ENCODE measurements around the gene NXT2.
A peak's percentile ranks its signal among the peaks of the same experiment; 100 is the strongest.
"Not testable (repeated sequence)": the region's sequence is repeated elsewhere in the genome, so short reads cannot be mapped to it uniquely, and the experiment has no call there.

The NXT2 gene

GRCh38 chrX:109511113-109511512, 25.5 kb upstream of the NXT2 start:
- no peak for TF ChIP-seq CTCF (IDR thresholded peaks at IDR 0.05; ENCODE audit: insufficient read depth, low read depth, low read length, missing control alignments)
- H3K4me3 ChIP-seq (ENCODE audit: low read depth, low read length): no peak overlapping the region
- no peak for DNase-seq (ENCODE audit: low read depth)

GRCh38 chrX:109519001-109519400, 17.6 kb upstream of the NXT2 start:
- TF ChIP-seq CTCF (IDR thresholded peaks at IDR 0.05; ENCODE audit: insufficient read depth, low read depth, low read length, missing control alignments): no peak
- no peak overlapping the region for H3K4me3 ChIP-seq (ENCODE audit: low read depth, low read length)
- no peak for DNase-seq (ENCODE audit: low read depth)

- H3K4me3 ChIP-seq (ENCODE audit: low read depth, low read length): no peak overlapping the region
- DNase-seq (ENCODE audit: low read depth): peak; percentile 21
- TF ChIP-seq CTCF (IDR thresholded peaks at IDR 0.05; ENCODE audit: insufficient read depth, low read depth, low read length, missing control alignments): no peak
These were observed 3.6 kb upstream of the NXT2 start for GRCh38 chrX:109533005-109533404.

- TF ChIP-seq CTCF (IDR thresholded peaks at IDR 0.05; ENCODE audit: insufficient read depth, low read depth, low read length, missing control alignments): no peak
- no peak overlapping the region for H3K4me3 ChIP-seq (ENCODE audit: low read depth, low read length)
- DNase-seq (ENCODE audit: low read depth): no peak
These were observed 3.0 kb upstream of the NXT2 start for GRCh38 chrX:109533631-109534030.

- H3K4me3 ChIP-seq (ENCODE audit: low read depth, low read length): no peak overlapping the region
- no peak for TF ChIP-seq CTCF (IDR thresholded peaks at IDR 0.05; ENCODE audit: insufficient read depth, low read depth, low read length, missing control alignments)
- no peak for DNase-seq (ENCODE audit: low read depth)
These were observed 1.7 kb upstream of the NXT2 start for GRCh38 chrX:109534933-109535332.

- no peak overlapping the region for H3K4me3 ChIP-seq (ENCODE audit: low read depth, low read length)
- DNase-seq (ENCODE audit: low read depth): no peak
- TF ChIP-seq CTCF (IDR thresholded peaks at IDR 0.05; ENCODE audit: insufficient read depth, low read depth, low read length, missing control alignments): no peak
These were observed 1.1 kb upstream of the NXT2 start for GRCh38 chrX:109535578-109535977.

GRCh38 chrX:109537324-109537665, 651 bp downstream of the NXT2 start:
- peak overlapping the region; percentile 80 for H3K4me3 ChIP-seq (ENCODE audit: low read depth, low read length)
- no peak for DNase-seq (ENCODE audit: low read depth)
- TF ChIP-seq CTCF (IDR thresholded peaks at IDR 0.05; ENCODE audit: insufficient read depth, low read depth, low read length, missing control alignments): no peak

GRCh38 chrX:109539007-109539406, 2.4 kb downstream of the NXT2 start:
- not testable (repeated sequence) for H3K4me3 ChIP-seq (ENCODE audit: low read depth, low read length); DNase-seq (ENCODE audit: low read depth)

Data from GM12865 (cell line).